AG09319 (cell line): Measurements from ENCODE around the gene SP7.
A peak's percentile ranks its signal among the peaks of the same experiment; 100 is the strongest.
"Not testable (repeated sequence)": the region's sequence is repeated elsewhere in the genome, so short reads cannot be mapped to it uniquely, and the experiment has no call there.

Experiments
- DNase-seq: peaks from one replicate; pipeline ENCODE4 v3.0.0-alpha.2; 2010; ENCODE audit warnings: low read depth; ENCODE audit errors: extremely low read depth
- TF ChIP-seq, protein P1 (sequence below): IDR thresholded peaks from 2 replicates; pipeline ENCODE4 v1.5.1; 2011; ENCODE audit warnings: low read depth, mild to moderate bottlenecking, inconsistent platforms, low read length, moderate library complexity

SP7 gene

DNA sequence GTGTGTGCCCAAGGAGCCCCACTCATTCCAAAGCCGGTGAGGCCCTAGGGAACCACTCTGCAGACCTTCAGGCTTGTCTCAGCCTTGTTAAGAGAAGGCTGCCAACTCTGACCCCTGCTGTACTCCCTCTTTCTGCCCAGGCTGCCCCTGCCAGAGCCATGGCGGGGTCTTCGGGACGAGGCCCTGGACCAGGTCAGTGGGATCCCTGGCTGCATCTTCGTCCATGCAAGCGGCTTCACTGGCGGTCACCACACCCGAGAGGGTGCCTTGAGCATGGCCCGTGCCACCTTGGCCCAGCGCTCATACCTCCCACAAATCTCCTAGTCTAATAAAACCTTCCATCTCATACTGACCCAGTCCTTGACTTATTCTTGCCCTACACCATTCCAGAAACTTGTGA lies 29.3 kb downstream of the SP7 start:
- TF ChIP-seq, protein P1, sequence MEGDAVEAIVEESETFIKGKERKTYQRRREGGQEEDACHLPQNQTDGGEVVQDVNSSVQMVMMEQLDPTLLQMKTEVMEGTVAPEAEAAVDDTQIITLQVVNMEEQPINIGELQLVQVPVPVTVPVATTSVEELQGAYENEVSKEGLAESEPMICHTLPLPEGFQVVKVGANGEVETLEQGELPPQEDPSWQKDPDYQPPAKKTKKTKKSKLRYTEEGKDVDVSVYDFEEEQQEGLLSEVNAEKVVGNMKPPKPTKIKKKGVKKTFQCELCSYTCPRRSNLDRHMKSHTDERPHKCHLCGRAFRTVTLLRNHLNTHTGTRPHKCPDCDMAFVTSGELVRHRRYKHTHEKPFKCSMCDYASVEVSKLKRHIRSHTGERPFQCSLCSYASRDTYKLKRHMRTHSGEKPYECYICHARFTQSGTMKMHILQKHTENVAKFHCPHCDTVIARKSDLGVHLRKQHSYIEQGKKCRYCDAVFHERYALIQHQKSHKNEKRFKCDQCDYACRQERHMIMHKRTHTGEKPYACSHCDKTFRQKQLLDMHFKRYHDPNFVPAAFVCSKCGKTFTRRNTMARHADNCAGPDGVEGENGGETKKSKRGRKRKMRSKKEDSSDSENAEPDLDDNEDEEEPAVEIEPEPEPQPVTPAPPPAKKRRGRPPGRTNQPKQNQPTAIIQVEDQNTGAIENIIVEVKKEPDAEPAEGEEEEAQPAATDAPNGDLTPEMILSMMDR = no peak
- no peak for DNase-seq

DNA sequence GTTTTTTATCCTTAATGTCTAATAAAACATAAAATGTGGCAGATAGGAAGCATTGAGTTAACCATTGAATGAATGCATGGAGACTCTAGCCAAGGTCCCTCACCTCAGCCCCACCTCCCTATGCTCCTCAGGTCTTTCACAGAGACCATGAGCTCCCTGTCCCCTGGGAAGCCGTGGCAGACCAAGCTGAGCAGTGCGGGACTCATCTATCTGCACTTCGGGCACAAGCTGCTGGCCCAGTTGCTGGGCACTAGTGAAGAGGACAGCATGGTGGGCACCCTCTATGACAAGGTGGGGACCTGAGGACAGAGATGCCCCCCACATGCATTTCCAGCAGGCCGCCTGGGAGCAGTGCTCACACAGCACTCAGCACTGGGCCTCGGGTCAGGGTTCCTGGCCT lies 33.3 kb downstream of the SP7 start:
- DNase-seq = no peak

DNA sequence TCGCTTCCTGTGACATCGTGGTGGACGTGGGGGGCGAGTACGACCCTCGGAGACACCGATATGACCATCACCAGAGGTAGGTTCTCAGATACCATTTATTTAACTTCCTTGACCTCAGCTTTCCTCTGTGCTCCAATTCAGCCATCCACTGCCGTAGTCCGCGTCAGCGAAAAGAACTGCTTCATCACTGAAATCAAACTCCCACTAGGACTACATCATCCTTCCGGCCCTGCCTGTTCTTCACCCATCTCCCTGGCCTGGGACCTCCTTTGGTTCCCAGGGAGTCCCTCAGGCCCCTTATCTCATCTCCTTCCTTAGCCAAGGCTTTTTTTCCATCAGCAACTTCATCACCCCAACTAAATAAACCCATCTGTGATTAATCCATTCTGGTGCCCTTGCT lies 36.0 kb downstream of the SP7 start:
- DNase-seq = no peak
- TF ChIP-seq, protein P1 = no peak

More for the DNA sequence above, 33.3 kb downstream of the SP7 start:
- TF ChIP-seq, protein P1 = no peak

DNA sequence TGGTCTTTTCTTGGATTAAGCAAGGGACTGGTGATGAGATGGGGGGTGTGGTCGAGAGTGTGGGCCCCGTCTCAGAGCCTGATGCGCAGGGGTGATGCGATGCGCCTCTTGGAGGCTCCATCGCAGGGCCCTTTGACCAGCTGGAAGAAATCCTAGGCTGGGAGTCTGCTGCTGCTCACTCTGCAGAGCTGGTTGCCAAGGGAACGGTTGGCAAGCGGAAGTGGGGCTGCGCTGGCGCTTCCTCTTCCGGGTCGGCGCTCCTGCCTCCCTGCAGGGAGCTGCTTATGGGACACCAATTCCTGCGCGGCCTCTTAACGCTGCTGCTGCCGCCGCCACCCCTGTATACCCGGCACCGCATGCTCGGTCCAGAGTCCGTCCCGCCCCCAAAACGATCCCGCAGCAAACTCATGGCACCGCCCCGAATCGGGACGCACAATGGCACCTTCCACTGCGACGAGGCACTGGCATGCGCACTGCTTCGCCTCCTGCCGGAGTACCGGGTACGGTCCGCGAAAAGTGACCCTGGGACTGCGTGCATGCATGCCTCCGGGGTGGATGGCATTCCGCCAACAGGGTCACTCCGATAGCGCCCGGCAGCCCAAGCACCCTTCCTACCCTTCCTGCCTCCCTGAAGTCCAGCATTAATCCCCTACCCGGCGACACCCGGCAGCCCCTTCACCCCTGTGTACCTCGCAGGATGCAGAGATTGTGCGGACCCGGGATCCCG lies 36.5 kb downstream of the SP7 start, which contains the start of gene MYG1:
MYG1 (plus strand) TSS at position 242 of the 727 bp plus-strand sequence; CDS start at position 285, 43 bp downstream.
- TF ChIP-seq, protein P1 = peak; percentile 24
- peak; percentile 49 for DNase-seq

DNA sequence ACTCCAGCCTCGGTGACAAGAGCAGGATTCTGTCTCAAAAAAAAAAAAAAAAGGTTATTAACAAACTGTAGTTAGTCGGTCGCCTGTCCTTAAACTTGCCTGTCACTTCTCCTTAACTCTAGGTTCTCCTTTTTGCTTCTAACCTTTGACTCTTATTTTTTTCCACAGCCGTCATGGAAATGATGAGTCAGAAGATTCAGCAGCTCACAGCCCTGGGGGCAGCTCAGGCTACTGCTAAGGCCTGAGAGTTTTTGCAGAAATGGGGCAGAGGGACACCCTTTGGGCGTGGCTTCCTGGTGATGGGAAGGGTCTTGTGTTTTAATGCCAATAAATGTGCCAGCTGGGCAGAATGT lies 37.1 kb downstream of the SP7 start:
- no peak for DNase-seq
- TF ChIP-seq, protein P1 = no peak

DNA sequence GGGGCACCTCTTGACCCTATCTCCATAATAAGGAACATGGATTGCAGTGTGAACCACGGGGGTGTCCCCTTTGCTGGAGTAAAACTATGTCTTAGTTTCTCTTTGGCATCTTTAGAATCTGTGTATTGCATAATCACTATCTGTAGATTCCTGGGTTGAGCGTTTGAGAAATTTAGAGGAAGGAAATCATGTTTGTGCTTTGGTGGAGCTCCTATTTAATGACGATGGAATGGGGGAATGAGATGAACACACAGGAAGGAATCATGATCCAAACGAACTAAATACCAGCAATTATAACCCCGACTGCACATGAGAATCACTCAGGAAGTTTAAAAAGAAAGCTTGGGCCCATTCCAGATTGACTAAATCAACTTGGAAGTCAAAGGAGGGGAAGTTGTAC lies 38.0 kb downstream of the SP7 start:
- peak; percentile 87 for DNase-seq
- TF ChIP-seq, protein P1 = no peak

DNA sequence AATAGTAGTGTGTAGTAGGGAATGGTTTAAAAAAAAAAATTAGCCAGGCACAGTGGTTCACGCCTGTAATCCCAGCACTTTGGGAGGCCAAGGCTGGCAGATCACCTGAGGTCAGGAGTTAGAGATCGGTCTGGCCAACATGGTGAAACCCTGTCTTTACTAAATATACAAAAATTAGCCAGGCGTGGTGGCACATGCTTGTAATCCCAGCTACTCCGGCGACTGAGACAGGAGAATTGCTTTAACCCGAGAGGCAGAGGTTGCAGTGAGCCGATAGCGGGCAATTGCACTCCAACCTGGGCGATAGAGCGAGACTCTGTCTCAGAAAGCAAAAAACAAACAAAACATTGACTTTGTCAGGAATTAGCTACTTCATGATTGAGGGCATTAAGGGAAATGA lies 39.0 kb downstream of the SP7 start:
- DNase-seq = not testable (repeated sequence)

DNA sequence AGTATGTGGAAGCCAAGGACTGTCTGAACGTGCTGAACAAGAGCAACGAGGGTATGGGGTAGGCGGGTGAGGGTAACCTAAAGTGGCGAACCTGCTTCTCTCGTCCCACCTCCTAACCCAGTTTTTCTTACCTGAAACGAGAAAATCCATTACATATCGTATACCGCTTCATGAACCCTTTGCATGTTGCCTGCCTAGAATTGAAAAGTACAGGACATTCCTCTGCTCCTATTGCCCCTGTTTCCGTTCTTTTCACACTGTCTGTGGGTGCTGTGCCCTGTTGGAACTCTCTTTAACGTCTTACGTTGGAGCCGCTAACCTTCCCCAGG lies 40.3 kb downstream of the SP7 start:
- no peak for DNase-seq
- TF ChIP-seq, protein P1 = no peak
